Measurements from ENCODE around the gene TTLL10. TPM values are rescaled to one million over a fixed set of nuclear protein-coding genes. Genes with fewer than 3 reads are reported as not detected.

Gene TTLL10
- total and polyA plus RNA-seq, 2 experiments from 2014 or later: 0.45 TPM; not detected in 1

DNA sequence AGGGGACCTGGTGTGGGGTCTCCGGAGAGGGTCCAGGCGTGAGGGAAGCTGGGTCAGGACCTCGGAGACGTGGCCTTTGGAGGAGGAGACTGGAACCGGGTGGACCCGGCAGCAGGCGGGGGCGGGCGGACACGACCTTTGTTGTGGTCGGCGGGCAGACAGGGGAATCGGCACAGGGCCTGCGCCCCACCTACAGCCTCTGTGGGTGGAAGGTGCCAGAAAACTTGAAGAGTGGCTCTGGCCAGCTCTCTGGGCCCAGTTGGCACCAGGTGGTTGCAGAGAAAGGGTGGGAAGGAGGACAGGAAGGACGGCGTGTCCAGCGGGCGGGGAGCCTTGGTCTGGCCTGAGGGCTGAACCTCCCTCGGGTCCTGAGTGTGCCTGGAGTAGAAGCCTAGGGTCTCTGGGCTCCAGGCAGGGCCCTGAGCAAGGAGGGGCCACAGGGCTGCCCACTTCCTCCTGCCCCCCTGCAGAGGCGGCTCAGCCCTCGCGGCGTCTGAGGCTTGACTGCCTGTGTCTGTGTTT, 7.7 kb upstream of the TTLL10 start:
- Histone ChIP-seq H3K79me2 (replicated peaks; ENCODE audit: insufficient read depth) (peaks cover 11% of the 10 kb centered on the region; the same call in 1 of the 2 replicates), H3K27me3 (ENCODE audit: insufficient read depth) (no peaks in the 10 kb centered on the region), H3K4me3 (no peak overlapping the region), H3K9me2 (ENCODE audit: insufficient read depth) (no peaks in the 10 kb centered on the region), H3K4me2 (no peak overlapping the region), H2AFZ (no peak overlapping the region), H3K4me1 (ENCODE audit: insufficient read depth) (peaks cover 14% of the 10 kb centered on the region; the same call in 1 of the 2 replicates), H4K20me1 (replicated peaks; ENCODE audit: insufficient read depth) (no peaks in the 10 kb centered on the region), H3K27ac (ENCODE audit: low read depth) (no peak overlapping the region), H3F3A (replicated peaks; ENCODE audit: low read depth) (0 out of 2 replicates have a peak, but pooled peaks cover 11% of the 10 kb centered on the region), H3K36me3 (ENCODE audit: insufficient read depth) (no peaks in the 10 kb centered on the region)
- H3K27me3 Mint-ChIP-seq (ENCODE audit: insufficient read depth, low read depth, poor library complexity): peaks cover 23% of the 10 kb centered on the region
- H3K4me3 Mint-ChIP-seq: no peak overlapping the region; the same call in 2 of the 3 replicates
- no peak for DNase-seq (ENCODE audit: low spot score)
- TF ChIP-seq ZNF114 (CRISPR knock-in tag; IDR thresholded peaks at IDR 0.05) (no peak), ETS1 (IDR thresholded peaks at IDR 0.05) (no peak), REST (IDR thresholded peaks at IDR 0.05; ENCODE audit: unreplicated experiment) (no peak), EZH2phosphoT487 (IDR thresholded peaks at IDR 0.05; ENCODE audit: unreplicated experiment) (no peak), EZH2 (IDR thresholded peaks at IDR 0.05; ENCODE audit: low read depth, unreplicated experiment) (no peak), NANOG (IDR thresholded peaks at IDR 0.05; ENCODE audit: borderline replicate concordance) (no peak), CREB1 (CRISPR knock-in tag; IDR thresholded peaks at IDR 0.05; ENCODE audit: low read depth) (no peak), STAT1 (IDR thresholded peaks at IDR 0.05; ENCODE audit: unreplicated experiment) (no peak), POLR2AphosphoS5 (IDR thresholded peaks at IDR 0.05; ENCODE audit: low read depth) (no peak), JUNB (IDR thresholded peaks at IDR 0.05; ENCODE audit: unreplicated experiment) (no peak), ZNF331 (CRISPR knock-in tag; IDR thresholded peaks at IDR 0.05; ENCODE audit: low read depth) (no peak)
- TF ChIP-seq, protein P1, sequence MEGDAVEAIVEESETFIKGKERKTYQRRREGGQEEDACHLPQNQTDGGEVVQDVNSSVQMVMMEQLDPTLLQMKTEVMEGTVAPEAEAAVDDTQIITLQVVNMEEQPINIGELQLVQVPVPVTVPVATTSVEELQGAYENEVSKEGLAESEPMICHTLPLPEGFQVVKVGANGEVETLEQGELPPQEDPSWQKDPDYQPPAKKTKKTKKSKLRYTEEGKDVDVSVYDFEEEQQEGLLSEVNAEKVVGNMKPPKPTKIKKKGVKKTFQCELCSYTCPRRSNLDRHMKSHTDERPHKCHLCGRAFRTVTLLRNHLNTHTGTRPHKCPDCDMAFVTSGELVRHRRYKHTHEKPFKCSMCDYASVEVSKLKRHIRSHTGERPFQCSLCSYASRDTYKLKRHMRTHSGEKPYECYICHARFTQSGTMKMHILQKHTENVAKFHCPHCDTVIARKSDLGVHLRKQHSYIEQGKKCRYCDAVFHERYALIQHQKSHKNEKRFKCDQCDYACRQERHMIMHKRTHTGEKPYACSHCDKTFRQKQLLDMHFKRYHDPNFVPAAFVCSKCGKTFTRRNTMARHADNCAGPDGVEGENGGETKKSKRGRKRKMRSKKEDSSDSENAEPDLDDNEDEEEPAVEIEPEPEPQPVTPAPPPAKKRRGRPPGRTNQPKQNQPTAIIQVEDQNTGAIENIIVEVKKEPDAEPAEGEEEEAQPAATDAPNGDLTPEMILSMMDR (conservative IDR thresholded peaks at IDR 0.05; ENCODE audit: low read depth in 2 of 2): no peak
- TF ChIP-seq, protein P2, sequence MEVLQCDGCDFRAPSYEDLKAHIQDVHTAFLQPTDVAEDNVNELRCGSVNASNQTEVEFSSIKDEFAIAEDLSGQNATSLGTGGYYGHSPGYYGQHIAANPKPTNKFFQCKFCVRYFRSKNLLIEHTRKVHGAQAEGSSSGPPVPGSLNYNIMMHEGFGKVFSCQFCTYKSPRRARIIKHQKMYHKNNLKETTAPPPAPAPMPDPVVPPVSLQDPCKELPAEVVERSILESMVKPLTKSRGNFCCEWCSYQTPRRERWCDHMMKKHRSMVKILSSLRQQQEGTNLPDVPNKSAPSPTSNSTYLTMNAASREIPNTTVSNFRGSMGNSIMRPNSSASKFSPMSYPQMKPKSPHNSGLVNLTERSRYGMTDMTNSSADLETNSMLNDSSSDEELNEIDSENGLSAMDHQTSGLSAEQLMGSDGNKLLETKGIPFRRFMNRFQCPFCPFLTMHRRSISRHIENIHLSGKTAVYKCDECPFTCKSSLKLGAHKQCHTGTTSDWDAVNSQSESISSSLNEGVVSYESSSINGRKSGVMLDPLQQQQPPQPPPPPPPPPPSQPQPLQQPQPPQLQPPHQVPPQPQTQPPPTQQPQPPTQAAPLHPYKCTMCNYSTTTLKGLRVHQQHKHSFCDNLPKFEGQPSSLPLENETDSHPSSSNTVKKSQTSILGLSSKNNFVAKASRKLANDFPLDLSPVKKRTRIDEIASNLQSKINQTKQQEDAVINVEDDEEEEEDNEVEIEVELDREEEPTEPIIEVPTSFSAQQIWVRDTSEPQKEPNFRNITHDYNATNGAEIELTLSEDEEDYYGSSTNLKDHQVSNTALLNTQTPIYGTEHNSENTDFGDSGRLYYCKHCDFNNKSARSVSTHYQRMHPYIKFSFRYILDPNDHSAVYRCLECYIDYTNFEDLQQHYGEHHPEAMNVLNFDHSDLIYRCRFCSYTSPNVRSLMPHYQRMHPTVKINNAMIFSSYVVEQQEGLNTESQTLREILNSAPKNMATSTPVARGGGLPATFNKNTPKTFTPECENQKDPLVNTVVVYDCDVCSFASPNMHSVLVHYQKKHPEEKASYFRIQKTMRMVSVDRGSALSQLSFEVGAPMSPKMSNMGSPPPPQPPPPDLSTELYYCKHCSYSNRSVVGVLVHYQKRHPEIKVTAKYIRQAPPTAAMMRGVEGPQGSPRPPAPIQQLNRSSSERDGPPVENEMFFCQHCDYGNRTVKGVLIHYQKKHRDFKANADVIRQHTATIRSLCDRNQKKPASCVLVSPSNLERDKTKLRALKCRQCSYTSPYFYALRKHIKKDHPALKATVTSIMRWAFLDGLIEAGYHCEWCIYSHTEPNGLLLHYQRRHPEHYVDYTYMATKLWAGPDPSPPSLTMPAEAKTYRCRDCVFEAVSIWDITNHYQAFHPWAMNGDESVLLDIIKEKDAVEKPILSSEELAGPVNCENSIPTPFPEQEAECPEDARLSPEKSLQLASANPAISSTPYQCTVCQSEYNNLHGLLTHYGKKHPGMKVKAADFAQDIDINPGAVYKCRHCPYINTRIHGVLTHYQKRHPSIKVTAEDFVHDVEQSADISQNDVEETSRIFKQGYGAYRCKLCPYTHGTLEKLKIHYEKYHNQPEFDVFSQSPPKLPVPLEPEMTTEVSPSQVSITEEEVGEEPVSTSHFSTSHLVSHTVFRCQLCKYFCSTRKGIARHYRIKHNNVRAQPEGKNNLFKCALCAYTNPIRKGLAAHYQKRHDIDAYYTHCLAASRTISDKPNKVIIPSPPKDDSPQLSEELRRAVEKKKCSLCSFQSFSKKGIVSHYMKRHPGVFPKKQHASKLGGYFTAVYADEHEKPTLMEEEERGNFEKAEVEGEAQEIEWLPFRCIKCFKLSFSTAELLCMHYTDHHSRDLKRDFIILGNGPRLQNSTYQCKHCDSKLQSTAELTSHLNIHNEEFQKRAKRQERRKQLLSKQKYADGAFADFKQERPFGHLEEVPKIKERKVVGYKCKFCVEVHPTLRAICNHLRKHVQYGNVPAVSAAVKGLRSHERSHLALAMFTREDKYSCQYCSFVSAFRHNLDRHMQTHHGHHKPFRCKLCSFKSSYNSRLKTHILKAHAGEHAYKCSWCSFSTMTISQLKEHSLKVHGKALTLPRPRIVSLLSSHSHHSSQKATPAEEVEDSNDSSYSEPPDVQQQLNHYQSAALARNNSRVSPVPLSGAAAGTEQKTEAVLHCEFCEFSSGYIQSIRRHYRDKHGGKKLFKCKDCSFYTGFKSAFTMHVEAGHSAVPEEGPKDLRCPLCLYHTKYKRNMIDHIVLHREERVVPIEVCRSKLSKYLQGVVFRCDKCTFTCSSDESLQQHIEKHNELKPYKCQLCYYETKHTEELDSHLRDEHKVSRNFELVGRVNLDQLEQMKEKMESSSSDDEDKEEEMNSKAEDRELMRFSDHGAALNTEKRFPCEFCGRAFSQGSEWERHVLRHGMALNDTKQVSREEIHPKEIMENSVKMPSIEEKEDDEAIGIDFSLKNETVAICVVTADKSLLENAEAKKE (CRISPR knock-in tag; IDR thresholded peaks at IDR 0.05): no peak
- H3K36me3 Mint-ChIP-seq (ENCODE audit: low read depth): peaks cover 2% of the 10 kb centered on the region; the same call in 1 of the 3 replicates
- no peak overlapping the region; the same call in 1 of the 2 replicates for H3K27ac Mint-ChIP-seq
- no peaks in the 10 kb centered on the region for H3K9me3 Mint-ChIP-seq
- ATAC-seq: no peak
- peaks cover 20% of the 10 kb centered on the region for H3K4me1 Mint-ChIP-seq

Data from GM23338 (cell line).